Endothelial cell of hepatic sinusoid (primary cell): ENCODE measurements around the gene MEGF8.

Experiments used
- in situ Hi-C: cut with HindIII; loops from 2 replicates; pipeline ENCODE4 v1.10.0; 2017; ENCODE audit warnings: low sequenced_read_pairs

MEGF8 gene

GRCh38 chr19:42407085-42407815 is 81.8 kb downstream of the MEGF8 start:
- in situ Hi-C loops: no loop called here

DNA sequence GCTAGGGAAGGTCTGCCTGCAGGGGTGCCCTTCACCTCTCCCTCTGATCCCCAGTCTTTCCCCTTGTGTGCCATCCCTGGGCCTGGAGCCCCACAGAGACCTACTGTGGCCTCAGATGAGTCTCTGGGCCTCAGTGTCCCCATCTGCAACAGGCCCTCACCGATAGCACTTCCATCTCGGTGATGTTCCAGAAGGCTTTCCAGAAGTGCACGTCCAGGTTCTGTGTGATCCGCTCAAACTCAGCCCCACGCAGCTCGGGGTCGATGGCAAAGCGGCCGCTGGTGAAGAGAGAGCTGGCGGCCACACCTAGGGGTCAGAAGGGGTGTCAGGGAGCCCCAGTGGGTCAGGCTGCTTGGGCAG is 82.4 kb downstream of the MEGF8 start:
- in situ Hi-C loops: no loop called here

DNA sequence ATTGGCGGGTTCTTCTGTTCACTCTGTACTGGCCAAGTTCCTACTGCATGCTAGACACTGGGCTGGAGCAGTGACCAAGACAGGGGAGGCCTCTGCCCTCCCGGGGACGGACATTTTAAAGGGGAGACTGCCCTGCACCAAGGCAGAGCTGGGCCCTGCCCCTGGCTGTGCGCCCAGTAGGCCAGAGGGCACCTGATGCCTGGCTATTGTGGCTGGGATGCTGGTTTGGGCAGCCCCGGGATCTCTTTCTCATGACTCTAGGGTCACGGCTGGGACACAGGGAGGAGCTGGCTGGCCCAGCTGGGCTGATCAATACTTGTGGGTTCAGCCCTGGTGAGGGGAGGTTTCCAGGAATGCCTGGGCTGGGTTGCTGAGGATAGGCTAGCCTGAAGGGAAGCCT is 84.0 kb downstream of the MEGF8 start:
- in situ Hi-C loops: no loop called here

- in situ Hi-C loops: no loop called here
Measured at GRCh38 chr19:42410371-42410770, 84.9 kb downstream of the MEGF8 start.

DNA sequence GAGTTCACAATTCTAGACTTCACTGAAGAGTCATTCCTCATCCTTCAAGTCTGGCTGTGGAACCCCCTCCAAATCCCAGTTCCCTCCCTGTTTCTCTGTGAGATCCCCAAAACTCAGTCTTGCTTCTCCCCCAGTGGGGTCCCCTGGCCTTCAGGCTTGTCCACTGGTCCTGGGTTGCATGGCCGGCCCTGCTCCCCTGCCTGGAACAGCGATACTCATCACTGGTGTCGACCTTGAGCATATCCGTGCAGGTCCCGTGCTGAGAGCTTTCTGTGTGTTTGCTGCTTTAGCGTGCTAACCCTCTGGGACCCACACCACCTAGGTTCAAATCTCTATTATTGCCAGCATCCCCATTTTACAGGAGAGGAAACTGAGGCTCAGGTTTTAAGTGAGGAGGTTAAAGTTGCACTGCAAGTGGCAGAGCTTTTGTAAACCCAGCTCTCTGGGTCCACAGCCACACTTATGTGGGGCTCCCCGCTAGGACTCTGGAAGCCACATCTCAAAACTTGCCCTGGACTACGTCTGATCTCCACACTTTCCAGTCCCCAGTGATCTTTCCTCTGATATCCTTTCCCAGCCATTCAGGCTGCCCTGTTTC is 86.2 kb downstream of the MEGF8 start:
- in situ Hi-C loops: no loop called here

DNA sequence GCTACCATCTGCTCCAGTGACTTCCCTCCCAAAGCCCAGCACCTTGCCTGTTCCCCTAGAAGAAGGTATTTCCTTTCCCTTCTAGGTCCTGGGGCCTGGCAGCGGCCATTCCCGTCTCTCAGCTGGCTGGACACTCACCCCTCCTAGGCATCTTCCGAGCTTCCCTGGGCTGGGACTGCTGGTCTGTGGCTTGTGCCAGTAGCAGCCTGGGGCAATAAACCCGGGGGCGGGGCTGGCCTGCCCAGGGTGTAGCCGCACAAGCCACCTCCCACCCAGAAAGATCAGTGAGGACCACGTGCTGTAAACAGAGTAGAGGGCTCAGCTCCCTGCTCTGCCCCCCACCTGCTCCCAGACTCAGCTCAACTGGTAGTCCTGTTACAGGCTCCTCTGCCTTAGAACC is 86.8 kb downstream of the MEGF8 start:
- in situ Hi-C loops: no loop called here

DNA sequence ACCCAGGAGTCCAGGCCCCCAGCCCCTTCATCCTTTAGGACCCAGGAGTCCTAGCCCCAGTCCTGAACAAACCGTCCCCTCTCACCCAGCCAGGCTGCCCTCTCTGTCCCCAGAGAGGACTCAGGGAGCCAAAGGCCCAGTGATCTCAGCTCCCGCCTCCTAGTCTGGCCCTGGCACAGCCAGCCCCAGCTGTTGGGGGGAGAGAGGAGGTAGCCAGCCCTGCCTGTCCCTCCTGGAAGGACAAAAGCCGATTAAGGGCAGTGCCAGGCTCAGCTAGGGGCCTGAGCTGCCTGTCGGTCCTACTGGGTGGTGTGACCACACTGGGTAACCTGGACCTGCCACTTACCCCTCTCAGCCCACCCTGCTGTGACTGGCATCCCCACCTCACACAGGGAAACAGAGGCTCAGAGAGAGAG is 87.2 kb downstream of the MEGF8 start:
- in situ Hi-C loops: no loop called here

- in situ Hi-C loops: loop anchor here (5.0 kb wide), 1 partner anchor 87 kb away; no protein-coding TSS in a partner anchor
Measured at GRCh38 chr19:42419309-42419708, 93.9 kb downstream of the MEGF8 start.

GRCh38 chr19:42420055-42420544 is 94.7 kb downstream of the MEGF8 start:
- in situ Hi-C loops: no loop called here

DNA sequence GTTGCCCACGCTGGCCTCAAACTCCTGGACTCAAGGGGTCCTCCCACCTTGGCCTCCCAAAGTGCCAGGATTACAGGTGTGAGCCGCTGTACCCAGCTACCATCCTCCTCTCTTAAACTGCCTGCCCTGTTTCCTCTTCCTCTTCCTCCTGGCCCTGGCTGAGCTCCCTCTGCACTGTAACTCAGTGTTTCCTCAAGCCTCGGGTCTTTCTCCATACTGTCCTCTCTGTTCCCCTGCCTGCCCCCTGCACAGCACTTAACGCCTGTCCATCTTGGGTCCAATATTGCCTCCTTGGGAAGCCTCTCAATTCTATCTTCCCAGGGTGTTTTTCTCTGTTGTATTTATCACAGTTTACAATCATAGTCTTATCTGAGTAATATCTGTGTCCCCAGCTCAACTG is 95.7 kb downstream of the MEGF8 start:
- in situ Hi-C loops: no loop called here

DNA sequence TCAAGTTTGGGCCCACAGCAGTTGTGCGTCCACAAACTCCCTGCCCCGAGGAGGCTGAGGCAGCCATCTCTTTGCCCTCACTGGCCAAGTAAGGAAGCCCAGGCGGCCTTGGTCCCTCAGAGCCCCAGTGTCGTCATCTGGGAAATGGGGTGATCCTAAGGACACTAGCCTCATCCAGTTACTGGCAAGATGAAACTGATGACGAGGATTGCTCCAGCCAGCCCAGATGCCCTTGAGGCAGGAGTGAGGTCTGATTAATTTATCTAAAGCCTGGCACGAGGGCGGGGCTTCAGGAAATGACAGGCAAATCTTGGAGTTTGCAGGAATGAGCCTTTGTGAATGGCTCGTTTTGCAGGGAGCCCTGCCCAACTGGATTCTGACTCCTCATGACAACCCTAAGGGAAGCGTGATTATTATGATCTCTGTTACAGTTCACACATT is 96.2 kb downstream of the MEGF8 start:
- in situ Hi-C loops: no loop called here

DNA sequence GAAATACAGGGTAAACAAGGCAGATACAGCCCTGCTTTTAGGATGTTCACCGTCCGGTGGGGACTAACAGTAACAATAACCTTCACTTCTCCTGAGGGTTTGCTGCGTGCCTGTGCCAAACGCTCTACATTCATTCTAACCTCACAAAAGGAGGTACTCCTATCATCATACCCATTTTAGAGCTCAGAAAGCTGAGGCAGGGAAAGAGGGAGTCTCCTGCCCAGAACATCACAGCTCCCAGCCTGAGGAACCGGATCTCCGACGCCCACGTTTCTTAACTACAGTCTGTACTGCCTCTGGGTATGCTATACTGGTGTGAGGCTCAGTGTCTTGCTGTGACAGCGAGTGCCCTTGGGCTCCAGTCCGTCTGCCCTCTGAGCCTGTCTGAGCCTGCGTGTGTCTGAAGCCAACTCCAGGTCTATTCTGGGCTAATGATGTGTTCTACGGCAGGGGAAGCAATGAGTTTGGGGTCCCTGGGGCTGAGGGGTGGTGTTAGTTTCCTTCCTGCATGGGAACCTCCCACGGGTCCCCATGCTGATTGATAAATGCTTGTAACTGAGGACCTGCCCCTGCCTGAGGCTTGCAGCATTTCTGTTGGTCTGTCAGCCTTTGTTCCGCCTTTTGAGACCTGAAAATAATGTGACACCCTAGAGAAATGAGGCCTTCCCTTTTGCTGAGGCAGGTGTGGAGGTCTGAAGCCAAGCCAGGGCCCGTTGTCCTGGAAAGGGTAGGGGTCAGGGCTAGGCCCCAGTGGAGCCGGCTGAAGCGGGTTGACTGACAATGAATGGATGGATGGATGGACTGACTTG is 96.9 kb downstream of the MEGF8 start:
- in situ Hi-C loops: no loop called here

DNA sequence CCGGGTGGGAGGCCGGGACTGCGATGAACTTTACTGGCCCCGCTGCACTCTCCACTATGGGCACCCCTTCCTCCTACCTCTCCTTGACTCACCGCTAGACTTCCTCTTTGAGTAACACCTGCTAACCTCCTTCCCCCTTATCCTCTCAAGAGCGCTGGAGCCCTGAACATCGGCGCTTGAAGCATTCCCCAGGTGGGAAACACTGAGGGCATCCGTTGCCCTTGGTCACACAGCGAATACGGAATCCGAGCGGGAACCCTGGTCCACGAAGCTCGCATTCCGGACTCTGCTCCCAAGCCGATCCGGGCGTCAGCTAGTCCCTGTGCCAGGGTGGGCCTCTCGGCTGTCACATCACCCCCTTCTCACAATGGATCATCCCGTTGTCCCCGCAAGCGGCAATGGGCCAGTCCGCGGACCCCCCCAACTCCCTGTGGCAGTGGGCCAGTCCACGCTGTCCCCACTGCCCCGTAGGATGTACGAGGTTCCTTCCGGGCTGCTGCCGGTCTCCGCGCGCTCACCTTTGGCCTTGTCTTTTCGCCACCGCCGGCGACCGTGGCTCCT is 97.5 kb downstream of the MEGF8 start:
- in situ Hi-C loops: no loop called here

DNA sequence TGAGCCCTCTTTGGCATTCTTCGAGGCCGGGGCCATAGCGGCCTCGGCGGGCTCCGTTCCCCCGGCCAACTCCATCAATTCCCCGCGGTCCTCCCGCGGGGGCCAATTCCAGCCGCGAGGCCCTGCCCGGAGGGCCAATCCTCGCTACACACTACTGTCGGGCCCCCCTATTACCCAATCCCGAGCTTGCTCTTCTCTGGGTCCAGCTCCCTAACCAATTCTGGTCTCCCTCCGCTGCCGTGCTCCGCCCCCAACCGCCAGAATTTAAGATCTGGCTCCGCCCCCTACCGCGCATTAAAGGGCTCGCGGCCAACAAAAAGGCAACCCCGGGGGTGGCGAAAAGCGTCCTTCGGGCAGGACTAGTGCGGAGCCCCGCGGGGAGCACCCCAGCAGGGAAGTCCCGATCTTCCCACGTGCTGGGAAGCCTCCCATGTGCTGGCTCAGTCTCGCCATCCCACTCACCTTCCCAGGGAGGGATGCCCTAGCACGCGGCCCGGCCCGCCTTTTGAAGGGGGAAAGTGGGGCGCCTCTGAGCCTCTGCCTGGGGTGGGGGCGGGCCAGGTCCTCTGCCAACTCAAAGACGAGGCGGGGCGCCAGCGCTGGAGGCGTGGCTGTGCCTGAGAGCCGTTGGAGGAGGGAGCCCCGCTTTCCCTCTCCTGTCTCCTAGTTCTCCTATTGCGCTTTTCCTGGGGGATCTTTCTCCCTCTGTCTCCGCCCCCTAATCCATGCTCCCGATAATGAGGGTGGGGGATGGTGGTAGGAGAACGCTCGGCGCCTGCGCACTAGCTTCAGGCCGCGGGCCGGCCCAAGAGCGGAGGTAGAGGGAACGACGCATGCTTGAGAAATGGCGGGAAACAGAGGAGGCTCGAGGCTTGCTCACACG is 98.3 kb downstream of the MEGF8 start:
- in situ Hi-C loops: no loop called here

GRCh38 chr19:42424345-42424707 is 98.9 kb downstream of the MEGF8 start:
- in situ Hi-C loops: no loop called here

- in situ Hi-C loops: loop anchor here (25.0 kb wide), 1 partner anchor 287 kb away; the partner anchor contains the start of gene POU2F2
Measured at GRCh38 chr19:42424712-42425131, 99.3 kb downstream of the MEGF8 start.

- in situ Hi-C loops: loop anchor here (25.0 kb wide), 1 partner anchor 289 kb away; the partner anchor contains the start of gene POU2F2
Measured at GRCh38 chr19:42426643-42427042, 101.2 kb downstream of the MEGF8 start.

DNA sequence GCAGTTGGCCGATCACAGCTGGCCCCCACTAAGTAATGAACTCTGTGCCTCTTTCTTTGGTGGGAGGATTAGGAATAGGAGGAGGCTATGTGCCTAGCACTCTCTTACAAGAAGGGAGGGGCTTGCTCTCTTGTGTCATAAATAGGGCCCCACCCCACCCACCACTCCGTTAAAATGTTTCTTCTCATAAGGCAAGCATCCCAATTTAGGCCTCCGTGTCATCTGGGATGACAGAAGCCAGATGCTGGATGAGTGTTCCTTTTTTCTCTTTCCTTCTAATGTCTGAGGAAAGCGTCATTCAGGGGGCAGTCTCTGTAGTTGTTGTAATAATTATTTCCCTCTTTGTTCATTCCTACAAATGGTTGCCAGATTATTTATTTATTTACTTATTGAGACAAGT is 101.9 kb downstream of the MEGF8 start, which contains the start of gene LIPE:
Gene LIPE, minus strand, starts transcription at position 76 of the 400 bp plus-strand sequence. CDS start 239 bp downstream, outside the sequence.
- in situ Hi-C loops: loop anchor here (25.0 kb wide), 1 partner anchor 290 kb away; the partner anchor contains the start of gene POU2F2
